T-helper 2 cell (primary cell): ENCODE results near the gene SCYL2.
"Not testable (repeated sequence)": the region's sequence is repeated elsewhere in the genome, so short reads cannot be mapped to it uniquely, and the experiment has no call there.

Source experiments
- DNase-seq, 5 experiments: peaks; one replicate each; pipeline versions ENCODE4 v3.0.0 to v3.0.0-alpha.2; 2012 to 2022

The SCYL2 gene

DNA sequence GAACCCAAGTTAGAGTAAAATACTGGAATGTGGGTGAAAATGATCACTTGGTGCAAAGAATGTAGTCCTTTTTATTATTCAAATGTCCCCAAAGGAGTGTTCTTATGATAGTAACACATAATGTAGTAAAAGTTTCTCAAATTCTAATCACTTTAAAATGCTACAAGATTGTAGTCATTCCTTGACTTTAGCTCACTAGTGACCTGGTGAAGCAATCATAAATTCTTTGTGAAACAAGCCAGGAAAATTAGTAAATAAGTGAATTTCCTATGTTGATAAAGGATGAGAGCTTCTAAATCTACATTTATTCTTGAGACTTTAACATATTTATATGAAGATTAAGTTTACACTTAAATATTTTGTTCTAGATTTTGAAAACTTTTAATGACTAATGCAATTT is 59.2 kb downstream of the SCYL2 start:
- DNase-seq = no peak

DNA sequence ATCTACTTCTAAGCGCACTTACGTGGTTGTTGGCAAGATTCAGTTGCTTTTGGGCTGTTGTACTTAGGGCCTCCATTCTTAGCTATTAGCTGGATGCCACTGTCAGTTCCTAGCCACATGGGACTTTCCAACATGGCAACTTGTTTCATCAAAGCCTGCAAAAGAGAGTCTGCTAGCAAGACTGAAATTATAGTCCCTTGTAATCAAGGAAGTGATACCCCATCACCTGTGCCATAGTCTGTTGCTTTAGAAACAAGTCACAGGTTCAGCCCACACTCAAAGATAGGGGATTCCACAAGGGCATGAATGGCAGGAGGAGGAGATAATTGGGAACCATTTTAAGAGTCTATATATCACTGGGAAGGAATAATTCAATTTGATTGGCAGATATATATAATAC is 62.8 kb downstream of the SCYL2 start:
- DNase-seq = peak in 1 of 5 experiments; percentile 19

DNA sequence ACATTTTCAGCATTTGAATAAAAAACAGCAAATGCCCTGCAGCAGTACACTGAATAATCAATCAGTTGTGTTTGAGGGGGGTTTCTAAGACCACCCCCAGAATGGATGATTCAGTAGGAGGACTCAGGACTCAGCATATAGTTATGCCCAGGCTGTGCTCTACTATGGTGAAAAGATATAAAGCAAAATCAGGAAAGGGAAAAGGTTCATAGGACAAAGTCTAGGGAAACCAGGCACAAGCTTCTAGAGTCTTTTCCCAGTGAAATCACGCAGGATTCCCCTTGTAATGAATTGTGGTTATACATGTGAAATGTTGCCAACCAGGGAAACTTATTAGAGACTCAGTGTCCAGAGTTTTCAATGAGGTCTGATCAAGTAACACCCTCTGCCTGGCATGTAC is 64.9 kb downstream of the SCYL2 start:
- no peak for DNase-seq

DNA sequence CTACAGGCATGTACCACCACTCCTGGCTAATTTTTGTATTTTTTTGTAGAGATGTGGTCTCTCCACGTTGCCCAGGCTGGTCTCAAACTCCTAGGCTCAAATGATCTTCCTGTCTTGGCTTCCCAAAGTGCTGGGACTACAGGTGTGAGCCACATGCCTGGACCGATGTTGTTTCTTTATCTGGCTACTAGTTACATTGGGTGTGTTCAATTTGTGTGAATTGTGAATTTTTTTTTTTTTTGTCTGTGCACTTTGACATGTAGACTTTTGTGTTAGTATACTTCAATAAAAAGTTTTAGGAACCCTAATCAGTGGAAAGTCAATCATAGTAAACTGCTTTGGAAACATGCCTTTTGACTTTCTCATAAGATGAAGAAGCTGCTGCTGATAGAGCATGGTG is 65.9 kb downstream of the SCYL2 start:
- no peak for DNase-seq

DNA sequence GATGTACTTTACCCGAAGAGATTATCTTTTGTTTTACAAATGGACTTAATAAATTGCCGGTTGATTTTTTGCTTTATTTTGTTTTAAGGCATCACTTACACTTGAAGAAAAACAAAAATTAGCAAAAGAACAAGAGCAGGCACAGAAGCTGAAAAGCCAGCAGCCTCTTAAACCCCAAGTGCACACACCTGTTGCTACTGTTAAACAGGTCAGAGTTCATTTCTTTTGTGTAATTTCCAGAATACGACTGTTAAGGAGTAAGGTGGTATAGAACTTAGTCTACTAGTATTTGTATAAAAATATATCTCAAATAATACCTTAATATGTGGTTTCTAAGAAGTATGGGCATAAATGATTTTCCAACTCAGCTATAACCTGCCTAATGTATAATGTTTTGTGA is 70.3 kb downstream of the SCYL2 start:
- no peak for DNase-seq

- DNase-seq = no peak
These were observed 70.8 kb downstream of the SCYL2 start for GRCh38 chr12:100337727-100338126.

DNA sequence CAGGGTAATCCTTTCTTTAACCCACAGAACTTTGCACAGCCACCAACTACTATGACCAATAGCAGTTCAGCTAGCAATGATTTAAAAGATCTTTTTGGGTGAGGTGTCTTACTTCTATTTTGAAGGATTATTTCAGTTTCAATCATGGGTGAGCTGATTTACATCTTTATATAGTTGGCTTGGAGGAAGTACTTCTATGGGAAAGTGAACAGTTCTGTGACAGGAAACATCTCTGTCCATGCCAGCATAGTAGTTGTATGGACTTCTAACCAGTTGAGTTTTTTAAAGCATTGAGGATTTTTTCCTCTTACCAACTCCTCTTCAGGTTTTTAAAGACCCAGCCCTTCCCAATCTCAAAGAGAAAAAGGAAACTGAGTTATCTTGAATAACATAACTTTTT is 72.1 kb downstream of the SCYL2 start:
- no peak for DNase-seq

GRCh38 chr12:100342897-100343296 is 75.9 kb downstream of the SCYL2 start:
- DNase-seq = not testable (repeated sequence)

DNA sequence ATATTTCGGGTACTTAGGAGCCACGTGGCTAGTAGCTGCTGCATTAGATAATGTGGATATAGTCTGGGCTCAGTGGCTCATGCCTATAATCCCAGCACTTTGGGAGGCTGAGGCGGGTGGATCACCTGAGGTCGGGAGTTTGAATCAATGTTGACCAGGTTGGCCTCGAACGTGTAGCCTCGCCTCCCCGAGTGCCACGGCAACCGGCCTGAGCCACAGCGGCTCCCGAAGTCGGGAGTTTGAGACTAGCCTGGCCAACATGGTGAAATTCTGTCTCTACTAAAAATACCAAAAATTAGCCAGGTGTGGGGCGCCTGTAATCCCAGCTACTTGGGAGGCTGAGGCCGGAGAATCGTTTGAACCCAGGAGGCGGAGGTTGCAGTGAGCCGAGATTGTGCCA is 77.4 kb downstream of the SCYL2 start:
- not testable (repeated sequence) for DNase-seq

- DNase-seq = no peak
These were observed 78.2 kb downstream of the SCYL2 start for GRCh38 chr12:100345020-100345767.

DNA sequence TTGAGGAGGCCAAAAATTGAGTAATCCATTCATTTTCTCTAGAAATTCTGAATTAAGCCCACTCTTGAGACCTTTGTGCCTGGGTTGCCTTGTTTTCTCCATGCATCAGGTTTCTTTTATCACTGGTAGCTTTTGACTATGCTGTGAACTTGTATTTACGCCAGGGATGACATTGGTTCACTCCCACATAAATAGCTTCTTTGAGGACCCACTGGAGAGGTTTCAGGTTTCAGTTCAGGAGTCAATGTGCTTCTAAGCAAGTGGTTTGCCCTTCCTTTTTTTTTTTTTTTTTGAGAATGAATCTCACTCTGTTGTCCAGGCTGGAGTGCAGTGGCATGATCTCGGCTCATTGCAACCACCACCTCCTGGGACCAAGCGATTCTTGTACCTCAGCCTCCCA is 79.7 kb downstream of the SCYL2 start:
- no peak for DNase-seq

GRCh38 chr12:100348657-100349454 is 81.9 kb downstream of the SCYL2 start:
- peak in 1 of 5 experiments; percentile 14 for DNase-seq

DNA sequence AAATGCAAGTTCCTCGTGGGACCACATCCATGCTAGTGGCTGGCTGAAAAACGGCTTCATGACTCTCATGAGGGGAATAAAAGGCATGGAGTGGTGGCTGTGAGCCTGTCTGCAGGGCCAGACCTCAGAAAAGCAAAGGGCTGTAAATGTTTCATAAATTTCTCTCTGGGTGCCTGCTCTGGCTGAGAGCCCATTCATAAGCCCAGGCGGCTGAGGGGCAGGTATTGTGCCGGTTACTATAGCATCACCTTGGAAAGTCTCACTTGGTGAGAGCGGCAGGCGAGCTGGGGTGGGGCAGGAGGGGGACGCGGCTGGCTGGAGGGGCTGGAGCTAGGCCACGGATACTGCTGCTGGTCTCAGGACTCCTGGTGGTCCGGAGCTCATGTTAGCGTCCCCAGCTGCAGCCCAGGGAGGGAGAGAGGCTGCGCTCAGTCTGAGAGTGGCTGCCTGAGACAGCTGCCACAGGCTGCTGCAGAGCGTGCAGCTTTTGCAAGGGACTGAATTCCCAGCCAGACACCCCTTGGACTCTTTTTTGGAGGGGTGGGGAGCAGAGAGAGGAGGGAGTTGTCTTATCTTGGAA is 89.8 kb downstream of the SCYL2 start, which contains the start of gene SLC17A8:
TSS of gene SLC17A8 (plus strand) at position 431 of the 580 bp plus-strand sequence. CDS start 318 bp downstream, outside the sequence.
- DNase-seq = no peak

- no peak for DNase-seq
These were observed 92.3 kb downstream of the SCYL2 start for GRCh38 chr12:100359248-100359647.

- DNase-seq = no peak
These were observed 92.8 kb downstream of the SCYL2 start for GRCh38 chr12:100359822-100360221.

GRCh38 chr12:100360450-100360849 is 93.5 kb downstream of the SCYL2 start:
- no peak for DNase-seq

DNA sequence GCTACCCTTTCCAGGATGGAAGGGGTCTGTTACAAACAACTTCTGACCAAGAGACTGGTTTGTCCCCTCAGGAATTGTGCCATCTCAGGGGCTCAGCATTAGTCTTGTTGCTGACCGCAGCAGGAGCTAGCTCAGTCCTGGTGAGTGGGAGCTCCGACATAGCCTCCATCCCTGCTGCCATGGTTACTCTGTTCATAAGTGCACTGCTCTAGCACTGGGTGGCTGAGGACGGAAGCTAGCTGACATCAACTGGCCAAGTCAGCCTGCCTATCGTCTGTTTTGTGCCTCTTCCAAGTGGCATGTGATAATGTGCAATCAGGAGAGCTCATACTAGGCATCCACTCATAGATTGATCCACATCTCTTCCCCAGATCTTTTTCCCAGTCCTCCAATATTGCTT is 97.3 kb downstream of the SCYL2 start:
- DNase-seq = no peak

DNA sequence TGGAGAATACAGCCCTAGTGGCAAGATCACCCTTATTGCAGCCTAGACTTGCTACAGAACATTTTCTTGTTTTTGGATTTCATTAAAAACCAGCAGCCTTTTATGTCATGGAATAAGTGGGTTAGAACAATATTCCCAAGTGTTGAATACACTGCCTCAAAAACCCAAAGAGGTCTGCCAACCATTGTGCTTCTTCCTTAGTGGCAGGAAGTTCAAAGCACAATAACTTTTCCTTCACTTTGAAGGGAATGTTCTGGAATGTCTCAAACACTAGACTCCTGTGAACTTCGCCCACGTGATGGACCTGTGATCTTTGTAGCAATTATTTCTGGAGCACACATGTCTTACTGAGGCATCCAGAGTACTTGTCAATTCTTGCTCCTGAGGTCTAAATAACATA is 98.4 kb downstream of the SCYL2 start:
- DNase-seq = no peak

DNA sequence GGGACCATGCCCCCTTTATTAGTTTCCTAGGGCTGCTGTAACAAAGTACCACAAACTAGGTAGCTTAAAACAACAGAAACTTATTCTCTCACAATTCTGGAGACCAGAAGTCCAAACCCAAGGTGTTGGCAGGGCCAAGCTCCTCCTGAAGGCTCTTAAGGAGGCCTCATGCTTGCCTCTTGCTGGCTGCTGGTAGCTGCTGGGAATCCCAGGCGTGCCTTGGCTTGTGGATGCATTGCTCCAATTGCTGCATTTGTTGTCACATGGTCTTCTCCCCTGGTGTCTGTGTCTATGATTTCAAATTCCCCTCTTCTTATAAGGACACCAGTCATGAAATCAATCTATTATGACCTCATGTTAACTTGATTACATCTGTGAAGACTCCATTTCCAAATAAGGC is 101.1 kb downstream of the SCYL2 start:
- no peak for DNase-seq

DNA sequence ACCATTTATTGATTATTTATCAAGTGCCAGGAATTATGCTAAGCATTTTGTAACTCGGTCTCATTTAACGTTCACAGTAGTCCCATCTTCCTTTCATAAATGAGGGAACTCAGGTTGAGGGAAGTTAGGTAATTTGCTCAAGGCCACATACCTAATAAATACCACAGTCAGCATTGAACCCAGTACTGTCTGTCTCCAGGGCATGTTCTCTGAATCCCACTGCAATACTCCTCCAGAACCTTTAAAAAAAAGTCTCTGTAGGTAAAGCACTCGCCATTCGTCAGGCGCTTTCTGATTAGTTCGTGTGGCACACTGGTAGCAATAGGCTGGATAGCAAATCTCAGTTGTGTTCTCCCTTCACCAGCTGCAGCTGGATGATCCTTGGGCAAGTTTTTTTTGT is 104.2 kb downstream of the SCYL2 start:
- DNase-seq = no peak

DNA sequence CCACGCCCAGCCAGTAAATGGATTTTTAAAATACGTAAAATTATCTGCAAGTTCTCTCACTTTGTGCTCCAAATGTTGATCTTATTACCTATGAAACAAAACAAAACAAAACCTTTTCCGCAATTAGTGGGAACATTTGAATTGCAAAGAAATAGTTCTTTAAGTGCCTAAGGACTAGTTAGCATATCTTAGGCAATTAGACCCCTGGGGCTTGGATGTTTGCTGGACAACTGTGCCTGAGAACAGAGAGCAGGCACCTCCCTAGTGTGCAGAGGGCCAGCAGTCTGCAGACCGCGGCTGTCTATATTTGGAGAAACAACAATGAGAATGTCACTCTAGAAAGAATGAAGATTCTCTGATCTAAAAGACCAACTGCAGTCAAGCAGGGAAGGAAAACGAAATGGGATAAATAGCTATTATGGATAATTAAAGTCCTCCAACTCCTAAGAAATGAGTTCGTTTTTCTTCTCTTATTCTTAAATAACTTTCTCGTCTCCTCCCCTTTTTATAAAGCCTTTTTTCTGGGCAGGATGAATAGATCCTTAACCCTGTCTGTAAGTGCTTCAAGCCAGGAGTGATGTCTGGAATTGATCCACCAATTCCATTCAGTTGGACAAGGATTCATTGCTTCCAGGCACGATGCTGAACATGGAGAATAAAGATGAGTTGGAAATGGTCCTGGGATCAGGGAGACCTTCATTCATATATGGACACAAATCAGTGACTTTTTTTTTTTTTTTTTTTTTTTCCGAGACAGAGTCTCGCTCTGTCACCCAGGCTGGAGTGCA is 106.1 kb downstream of the SCYL2 start:
- DNase-seq = no peak

DNA sequence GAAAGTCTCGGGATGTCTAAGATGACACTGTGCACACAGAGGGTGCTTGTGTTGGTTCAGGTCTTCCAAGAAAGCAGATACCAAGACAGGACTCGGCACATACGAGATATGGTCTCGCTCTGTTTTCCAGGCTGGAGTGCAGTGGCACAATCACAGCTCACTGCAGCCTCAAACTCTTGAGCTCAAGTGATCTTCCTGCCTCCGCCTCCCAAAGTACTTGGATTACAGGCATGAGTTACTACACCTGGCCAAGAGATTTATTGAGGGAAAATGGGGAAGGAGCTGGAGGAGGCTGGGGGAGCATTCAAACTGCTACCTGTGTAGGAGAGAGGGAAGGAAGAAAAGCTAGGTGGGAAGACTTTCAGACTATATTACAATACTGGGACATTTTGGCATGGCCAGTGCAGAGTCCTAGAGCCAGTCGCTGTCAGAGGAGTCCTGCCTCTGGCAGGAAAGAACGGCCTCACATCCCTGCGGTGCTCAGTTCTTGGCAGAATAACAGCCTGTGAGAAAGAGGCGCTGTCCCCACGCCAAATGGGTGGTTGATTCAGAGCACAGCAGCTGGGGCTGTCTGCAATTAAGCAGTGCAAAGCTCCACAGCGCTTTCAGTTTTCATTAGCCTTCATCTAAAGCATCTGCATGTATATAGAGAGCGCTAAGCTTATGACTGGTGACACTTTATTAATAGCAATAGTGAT is 108.2 kb downstream of the SCYL2 start:
- DNase-seq = no peak
